CD4-positive, alpha-beta T cell treated with Interleukin-12 subunit alpha and Interleukin-12 subunit beta, for 1 hour (primary cell): Measurements from ENCODE around the gene ADCK1.
"Not testable (repeated sequence)": the region's sequence is repeated elsewhere in the genome, so short reads cannot be mapped to it uniquely, and the experiment has no call there.

Experiments
- DNase-seq: peaks from one replicate; pipeline ENCODE4 v3.0.0-alpha.2; 2020

The ADCK1 gene

DNA sequence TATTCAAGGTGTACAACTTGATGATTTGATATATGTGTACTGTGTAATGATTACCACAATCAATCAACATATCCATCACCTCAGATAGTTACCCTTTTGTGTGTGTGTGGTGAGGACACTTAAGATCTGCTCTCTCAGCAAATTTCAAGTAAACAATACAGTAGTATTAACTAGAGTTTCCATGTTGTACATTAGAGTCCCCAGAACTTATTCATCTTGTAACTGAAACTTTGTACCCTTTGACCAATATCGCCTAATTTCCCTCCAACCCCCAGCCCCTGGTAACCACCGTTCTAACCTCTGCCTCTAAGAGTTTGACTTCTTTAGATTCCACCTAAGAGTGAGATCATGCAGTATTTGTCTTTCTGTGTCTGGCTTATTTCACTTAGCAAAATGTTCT lies 12.1 kb downstream of the ADCK1 start:
- DNase-seq, result no peak

DNA sequence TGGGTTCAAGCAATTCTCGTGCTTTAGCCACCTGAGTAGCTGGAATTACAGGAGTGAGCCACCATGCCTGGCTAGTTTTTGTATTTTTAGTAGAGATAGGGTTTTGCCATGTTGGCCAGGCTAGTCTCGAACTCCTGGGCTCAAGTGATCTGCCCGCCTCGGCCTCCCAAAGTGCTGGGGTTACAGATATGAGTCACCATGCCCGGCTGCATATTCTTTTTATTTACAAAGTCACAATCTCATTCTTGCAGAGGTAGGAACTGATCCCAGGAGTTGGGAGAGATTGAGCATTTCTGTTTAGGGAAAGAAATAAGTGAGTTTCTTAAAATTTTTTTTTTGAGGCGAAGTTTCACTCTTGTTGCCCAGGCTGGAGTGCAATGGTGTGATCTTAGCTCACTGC lies 12.8 kb downstream of the ADCK1 start:
- not testable (repeated sequence) for DNase-seq

DNA sequence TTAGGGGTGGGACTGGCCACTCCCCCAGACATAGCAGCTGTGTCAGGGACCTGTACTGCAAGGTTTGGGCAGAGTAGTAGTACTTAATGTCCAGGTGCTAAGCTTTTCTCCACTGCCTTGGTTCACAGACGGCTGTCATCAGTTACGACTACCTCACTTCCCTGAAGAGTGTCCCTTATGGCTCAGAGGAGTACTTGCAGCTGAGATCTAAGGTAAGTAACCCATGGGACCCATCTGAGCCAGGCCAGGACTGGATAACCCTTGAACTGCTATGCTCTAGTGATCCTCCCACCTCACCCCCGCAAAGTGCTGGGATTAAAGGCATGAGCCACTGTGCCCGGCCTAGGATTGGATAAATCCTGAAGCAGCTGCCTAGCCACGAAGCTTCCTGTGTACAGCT lies 22.4 kb downstream of the ADCK1 start:
- no peak for DNase-seq

DNA sequence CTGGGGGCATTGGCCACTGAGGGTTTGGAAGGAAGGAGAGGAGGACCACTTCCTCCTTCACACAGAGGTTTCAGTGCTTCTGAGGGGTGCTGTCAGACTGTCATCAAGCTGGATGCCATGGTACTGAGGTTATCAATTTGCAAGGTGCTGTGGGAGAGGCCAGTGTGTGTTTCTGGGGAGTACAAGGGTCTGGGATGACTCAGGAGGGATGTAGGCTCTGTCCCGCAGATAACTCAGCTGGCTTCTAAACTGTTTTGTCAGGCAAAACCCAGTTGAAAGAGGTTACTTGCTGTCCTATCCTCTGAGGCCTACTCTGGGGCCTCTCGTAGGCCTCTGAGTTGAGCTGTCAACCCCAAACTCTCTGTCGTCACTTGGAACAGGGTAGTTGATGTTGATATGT lies 22.8 kb downstream of the ADCK1 start:
- DNase-seq, result no peak

DNA sequence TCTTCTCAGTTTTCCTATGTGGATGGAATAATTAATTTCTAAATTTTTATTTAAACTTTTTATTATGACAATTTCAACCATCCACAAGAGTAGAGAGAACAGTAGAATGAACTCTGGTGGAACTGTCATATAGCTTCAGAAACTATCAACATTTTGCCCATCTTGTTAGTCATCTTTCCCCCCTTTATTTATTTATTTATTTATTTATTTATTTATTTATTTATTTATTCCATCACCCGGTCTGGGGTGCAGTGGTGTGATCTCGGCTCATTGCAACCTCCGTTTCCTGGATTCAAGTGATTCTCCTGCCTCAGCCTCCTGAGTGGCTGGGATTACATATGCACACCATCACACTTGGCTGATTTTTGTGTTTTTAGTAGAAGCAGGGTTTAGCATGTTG lies 23.5 kb downstream of the ADCK1 start:
- no peak for DNase-seq

DNA sequence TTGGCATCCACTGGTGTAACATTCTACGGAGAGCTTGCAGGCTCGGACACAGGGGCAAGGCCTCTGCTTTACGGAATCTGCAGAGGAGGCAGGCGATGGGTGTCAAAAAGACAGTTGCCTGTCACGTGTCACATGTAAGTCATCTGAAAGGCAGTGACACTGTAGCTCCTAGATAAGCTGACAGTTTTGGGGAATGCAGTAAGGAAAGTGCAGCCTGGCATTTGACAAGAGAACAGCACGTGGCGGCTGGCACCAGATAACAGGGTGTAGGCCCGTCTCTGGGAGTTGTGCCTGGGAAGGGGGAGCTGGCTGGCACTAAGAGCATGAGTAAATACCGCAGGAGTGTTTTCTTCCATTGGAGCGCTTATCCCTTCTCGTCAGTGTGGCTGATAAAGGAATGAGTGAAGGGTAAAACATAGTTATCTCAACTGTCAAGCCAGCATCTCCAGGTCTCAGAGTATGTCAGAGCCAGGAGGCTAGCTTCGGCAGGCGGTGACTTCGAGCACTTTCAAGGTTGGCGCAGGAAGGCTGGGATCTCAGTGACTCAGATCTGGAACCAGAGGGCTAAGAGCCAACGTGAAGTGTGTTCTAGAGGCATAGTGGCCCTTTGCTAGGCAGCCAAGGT lies 26.1 kb downstream of the ADCK1 start:
- no peak for DNase-seq

DNA sequence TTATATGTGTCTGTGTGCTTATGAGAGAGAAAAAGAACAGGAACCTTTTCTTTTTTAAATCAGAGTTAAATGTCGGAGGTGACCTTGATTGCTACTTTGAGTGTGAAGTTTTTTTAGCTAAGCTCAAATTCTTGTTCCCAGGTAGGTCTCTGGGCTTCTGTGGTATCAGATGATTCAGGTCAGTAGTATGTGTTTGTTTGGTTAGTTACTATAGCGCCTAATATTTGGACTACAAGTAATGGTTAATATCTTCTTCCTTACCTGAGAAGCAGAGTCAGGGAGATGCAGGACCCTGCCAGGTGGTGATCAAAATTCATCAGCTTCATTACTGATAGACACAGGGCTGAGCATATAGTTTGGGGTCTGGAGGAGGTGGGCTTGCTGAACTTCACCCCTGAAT lies 30.8 kb downstream of the ADCK1 start:
- DNase-seq, result no peak

DNA sequence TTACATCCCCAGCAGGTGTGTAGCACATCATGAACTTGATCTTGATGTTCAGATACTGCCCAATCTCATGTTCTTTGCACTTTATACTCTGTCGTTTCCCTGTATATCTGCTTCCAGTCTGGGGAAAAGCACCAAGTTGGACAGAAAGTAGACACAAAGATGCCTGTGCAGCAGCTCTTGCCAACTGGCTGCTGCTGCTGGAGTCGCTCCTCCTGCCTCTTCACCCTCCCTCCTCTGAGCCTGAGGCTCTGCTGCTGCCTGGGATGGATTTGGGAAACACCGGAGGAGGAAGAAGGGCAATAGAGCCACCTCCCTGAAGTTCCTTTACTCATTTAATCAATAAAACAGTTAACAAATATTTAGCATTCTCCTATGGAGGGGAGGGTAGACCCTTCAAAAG lies 32.4 kb downstream of the ADCK1 start:
- DNase-seq, result no peak

DNA sequence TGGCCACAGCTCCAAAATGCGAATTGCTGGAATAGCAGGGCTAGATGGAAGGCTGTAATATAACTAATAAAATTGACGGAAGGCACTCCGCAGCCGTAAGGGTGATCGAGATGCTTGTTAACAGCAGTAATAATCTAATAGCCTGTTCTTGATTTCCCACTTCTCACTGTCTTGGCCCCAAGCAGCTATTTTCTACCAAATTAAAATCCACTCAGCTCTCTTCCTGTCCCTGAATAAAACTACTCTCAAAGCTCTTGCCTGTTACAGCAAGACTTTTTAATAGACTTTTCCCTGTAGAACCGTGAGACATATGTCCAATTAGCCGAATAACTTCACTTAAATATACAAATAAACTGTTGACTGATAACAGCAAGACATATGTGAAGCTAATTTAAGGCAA lies 38.0 kb downstream of the ADCK1 start:
- no peak for DNase-seq

DNA sequence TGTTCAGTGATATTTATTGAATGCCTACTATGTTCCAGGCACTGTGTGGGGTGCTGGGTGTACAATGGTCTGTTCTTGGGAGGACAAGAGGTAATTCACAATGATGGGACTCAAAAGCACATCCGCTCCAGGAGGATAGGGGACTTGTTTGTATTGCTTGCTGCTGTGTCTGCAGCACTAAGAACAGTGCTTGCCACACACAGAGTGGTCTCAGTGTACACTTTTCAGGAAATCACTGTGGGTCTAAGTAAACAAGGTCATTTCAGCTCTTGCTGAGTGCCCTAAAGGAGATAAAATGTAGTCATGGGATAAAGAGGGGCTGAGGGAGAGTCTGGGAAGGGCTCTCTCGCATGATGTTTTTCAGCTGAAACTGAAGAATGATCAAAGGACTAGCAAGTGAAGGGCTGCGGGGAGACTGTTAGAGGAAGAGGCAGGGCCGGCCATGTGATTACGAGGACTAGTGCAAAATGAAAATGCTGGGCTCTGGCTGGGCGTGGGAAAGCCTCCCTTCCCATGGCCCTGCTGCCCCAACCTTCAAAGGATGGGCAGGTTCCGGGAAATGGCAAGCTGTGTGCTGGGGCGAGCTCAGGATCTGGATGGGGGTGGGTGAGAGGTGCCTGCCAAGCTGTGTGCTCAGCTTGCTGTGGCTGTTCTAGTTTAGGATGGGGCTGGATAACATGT lies 39.1 kb downstream of the ADCK1 start:
- no peak for DNase-seq

DNA sequence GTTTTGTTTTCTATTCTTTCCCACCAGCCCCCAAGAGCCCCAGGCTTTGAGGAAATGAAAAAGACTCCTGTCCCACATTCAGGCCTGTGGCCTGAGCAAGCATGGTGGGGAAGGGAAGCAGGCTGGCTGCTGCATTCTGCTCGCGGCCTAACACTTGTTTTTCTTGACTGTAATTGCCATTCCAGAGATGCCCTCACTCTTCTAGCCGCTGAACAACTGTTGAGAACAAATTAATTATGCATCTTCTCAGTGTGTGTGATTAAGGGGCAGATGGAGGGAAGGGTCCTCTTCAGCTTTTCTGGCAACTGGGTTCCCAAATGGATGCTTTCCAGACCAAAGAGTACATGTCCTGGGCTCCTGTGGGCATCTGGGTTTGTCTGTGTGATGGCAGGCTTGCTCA lies 43.3 kb downstream of the ADCK1 start:
- no peak for DNase-seq

DNA sequence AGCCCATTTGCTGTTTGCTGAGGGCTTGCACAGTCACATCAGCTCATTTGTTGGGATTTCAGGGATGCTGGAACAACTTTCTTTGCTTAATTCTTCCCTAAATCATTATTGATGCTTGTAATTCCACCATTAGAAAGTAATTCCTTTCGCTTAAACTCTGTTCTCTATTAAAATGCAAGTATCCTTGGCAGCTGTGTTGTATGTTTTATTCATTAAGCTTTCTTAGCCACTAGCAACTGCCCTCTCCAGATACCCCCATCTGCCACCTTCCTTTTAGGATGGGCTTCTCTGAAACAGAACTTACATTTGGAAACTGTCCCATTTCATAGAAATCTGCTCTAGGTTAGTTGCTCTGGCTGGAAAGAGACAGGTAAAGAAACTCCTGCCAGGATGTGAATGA lies 43.7 kb downstream of the ADCK1 start:
- no peak for DNase-seq

DNA sequence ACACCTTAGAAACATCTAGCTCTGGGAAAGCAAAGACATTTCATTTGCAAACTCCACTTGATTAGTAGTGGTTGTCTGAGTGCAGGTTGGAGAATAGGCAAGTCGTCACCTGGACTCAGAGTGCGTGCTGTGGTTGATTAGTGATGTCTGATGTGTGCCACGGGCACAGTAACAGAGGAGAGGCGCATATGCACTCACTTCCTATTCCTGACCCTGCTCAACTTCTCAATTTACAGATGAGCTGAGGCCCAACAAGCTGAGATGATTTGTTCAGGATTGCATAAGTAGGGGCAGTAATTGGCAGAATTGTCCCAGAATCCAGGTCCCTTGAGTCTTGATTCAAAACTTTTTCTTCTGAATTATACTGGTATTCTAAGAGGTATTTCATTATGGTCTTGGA lies 44.9 kb downstream of the ADCK1 start:
- DNase-seq, result no peak

DNA sequence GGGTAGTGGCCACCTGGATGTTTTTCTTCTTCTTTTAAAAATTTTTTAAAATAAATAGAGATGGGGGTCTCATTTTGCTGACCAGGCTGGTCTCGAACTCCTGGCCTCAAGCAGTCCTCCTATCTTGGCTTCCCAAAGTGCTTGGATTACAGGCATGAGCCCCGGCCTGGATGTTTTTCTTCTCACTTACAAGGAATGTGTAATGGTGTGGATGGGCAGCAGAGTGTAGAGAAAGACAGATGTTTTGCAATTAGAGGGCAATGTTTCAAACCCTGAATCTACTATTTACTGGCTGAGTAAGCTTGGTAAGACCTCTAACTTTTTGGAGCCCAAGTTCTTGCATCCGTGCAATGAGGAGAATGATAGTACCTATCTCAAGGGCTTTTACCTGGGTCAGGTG lies 48.1 kb downstream of the ADCK1 start:
- no peak for DNase-seq

DNA sequence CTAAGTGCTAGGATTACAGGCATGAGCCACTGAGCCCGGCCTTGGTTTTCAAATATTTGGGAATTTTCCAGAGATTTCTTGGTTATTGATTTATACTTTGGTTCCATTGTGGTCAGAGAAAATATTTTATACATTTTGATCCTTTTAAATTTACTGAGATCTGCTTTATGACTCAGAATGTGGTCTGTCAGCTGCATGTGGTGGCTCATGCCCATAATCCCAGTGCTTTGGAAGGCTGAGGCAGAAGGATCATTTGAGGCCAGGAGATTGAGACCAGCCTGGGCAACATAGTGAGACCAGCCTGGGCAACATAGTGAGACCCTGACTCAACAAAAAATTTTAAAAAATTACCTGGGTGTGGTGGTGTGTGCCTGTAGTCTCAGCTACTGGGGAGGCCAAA lies 49.8 kb downstream of the ADCK1 start:
- DNase-seq, result no peak

DNA sequence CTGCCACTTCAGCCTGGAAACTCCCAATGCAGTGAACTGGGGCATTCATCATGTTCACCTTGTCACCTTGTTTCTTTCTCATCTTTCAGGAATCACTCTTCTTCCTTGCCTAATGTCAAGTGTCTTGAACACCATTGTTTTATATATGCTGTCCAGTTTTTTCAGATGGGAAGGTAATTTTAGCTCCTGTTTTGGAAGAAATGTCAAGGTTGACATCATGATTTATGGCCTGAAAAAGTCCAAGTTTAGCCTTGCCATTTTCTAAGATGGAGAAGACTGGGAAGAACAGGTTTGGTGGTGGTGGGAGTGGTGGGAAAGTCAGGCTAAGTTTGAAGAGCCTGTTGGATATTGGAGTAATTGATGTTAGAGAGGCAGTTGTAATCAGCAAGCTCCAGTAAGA lies 54.0 kb downstream of the ADCK1 start:
- DNase-seq, result no peak

DNA sequence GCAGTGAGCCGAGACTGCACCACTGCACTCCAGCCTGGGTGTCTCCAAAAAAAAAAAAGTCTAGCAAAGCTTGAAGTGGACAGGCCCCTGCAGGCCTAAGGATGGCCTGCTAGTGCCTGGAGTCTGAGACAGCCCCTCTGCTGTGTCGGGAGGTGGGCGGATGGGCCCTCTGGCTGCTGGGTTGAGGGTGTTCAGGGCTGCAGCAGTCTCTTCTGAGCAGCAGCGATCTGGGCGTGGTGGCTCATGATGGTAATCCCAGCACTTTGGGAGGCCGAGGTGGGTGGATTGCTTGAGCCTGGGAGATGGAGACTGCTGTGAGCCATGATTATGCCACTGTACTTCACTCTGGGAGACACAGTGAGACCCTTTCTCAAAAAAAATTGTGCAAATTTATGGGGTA lies 57.0 kb downstream of the ADCK1 start:
- no peak for DNase-seq

DNA sequence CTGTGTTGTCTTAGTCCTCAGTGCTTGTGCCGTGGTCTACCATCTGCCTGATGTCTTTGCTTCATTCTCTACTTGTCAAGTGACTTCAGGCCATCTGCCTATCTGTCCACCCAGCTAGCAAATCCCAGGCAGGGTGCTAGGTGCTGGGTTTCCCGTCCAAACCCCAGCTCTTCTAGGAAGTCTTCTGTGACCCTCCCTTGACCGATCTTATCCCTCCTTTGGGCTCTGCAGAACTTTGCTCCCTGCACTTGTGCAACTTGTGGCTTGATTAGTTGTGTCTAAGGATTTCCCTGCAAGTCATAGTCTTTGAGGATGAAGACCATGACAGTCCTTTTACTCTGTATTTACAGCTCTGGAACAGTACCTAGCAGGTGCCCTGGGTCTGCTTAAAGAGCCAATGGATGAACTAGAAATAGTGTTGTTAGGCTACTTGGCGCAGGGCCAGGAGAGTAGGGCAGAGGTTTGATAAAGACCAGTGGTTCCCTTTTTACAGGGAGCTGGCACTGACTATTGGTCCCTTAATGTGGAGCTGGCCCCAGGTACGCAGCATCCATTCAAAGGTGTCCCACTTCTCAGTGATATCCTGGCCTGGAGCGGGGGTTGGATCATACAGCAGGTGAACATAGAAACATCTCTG lies 60.1 kb downstream of the ADCK1 start:
- no peak for DNase-seq

DNA sequence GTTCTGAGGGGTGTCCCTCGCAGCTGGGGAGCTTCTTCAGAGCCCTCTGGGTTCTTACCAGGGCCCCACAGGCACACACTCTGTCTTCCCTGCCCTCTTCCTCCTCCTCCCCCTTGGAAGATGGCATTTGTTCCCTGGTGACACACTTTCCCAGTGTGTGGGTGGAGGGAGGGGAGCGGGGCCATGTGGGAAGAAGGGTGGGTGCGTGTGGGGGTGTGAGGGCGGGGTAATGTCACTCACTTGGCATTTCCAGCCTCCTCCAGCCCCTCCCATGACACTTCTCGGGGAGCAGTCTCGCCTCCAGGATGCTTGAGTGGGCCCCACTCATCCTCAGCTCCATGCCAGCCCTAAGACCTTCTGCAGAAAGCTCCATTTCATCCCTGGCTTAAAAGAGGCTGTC lies 61.3 kb downstream of the ADCK1 start:
- DNase-seq, result no peak

DNA sequence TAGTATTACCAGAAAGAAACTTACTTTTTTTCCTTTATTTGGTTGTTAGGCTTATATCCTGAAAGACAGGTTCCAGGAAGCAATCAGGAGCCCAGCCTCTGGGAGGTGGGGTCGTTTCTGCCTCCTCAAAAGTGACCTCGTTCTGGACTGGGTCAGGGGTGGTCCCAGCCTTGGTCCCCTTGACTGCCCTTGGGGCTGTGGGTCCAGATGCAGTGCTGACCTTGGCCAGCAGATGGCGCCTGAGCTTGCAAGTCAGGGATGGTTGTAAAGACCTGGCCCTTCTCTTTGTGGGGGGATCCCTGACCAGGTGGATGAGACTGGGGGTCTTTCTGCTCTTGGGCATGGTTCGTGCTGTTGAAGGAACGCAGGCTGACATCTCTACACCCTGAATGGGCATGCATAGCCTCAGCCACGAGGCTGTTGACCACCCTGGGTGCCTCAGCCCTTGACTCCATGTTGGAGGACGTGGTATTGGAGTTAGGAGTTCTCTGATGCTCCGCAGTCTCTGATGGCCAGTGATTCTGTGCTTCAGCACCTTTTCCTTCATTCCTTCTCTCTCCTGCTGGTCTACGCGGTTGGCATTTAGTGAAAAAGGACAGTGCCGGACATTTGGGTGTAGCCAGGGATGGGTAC lies 62.4 kb downstream of the ADCK1 start:
- peak; percentile 59 for DNase-seq

DNA sequence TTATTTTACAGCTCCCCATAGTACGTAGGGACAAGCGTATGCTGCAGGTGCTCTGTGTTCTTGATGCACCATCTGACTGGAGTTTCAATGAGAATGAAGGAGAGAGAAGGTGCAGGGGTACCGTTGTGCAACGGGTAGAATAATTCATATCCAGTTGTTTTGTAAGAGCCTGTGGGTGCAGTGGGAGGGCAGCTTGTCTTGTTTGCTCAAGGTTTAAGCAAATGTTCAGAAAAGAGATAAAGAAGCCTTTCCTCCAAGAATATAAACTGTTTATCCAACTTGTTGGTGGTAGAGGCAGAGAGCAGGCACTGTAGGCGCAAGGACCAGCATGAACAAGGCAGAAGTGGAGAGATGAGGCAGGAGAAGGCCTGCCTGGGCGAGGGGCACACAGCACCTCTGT lies 64.2 kb downstream of the ADCK1 start:
- no peak for DNase-seq

DNA sequence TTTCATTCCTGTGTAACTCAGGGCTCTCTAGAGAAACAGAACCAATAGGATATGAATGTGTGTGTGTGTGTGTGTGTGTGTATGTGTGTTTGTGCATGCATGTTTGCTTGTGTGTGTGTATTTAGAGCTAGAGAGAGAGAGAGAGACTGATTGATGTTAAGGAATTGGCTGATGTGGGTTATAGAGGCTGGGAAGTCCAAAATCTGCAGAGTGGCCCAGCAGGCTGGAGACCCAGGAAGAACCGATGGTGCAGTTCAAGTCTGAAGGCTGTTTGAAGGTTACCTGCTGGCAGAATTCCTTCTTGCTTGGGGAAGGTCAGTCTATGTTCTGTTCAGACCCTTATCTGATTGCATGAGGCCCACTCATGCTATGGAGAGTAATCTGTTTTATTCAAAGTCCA lies 64.7 kb downstream of the ADCK1 start:
- DNase-seq, result no peak

DNA sequence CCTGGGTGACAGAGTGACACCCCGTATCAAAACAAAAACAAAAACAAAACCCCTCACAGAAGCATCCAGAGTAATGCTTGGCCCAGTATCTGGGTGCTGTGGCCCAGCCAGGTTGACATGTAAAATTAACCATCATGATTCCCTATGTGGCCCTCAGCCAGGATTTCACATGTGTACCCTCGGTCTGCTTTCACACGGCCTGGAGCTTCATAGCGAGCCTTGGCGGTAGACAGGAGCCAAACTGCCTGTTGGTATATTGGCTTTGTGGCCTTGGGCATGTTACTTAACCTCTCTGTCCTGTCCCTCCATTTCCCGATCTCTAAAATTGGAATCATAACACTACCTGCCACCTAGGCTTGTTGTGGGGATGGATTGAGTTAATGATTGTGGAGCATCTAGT lies 65.5 kb downstream of the ADCK1 start:
- no peak for DNase-seq

DNA sequence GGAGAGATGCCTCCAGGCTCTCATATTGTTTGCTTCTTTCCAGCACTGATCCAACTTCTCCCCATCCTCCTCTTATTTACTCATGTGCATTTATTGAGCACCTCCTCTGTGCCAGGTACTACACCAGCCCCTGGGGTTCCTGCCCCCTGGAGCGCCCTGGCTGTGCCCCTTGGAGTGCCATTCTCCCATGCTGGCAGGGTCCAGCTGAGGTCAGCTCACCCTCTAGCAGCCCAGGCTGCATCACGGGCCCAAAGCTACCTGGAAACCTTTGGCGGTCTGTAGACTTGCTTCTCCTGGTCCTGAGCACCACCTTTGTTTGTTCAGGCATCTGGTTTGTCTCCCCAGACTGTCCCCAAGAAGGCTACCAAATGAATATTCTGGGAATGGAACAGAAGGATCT lies 67.0 kb downstream of the ADCK1 start:
- DNase-seq, result no peak
